WTC11 (cell line): ENCODE measurements around the gene ACOT6. TPM values are rescaled to one million over a fixed set of nuclear protein-coding genes. Genes with fewer than 3 reads are reported as not detected.

Source experiments
- ATAC-seq: fragments of 200-7000 bp; cut with Tn5 transposase; 2 replicates; pipeline ENCODE4 v1.10.0; 2021; ENCODE audit warnings: mild to moderate bottlenecking, moderate library complexity
- CTCF ChIA-PET: fragments of 300-600 bp; sonication (Branson Sonifier 250); formaldehyde crosslinking; loops from one replicate; lab custom pipeline; 2021; ENCODE audit warnings: antibody characterized with exemption; lab: Charles Lee
- POLR2A ChIA-PET: fragments of 350-600 bp; sonication (Branson Sonifier 250); formaldehyde crosslinking; loops from one replicate; lab custom pipeline; 2021; ENCODE audit warnings: antibody characterized with exemption; lab: Charles Lee
- DNase-seq: peaks from one replicate; pipeline ENCODE4 v3.0.0; 2021; ENCODE audit warnings: low spot score
- H3K27ac Mint-ChIP-seq: 2 replicates; pipeline ENCODE4 v1.8.0; 2021; ENCODE audit warnings: mixed read lengths
- H3K27me3 Mint-ChIP-seq: 2 replicates; pipeline ENCODE4 v1.8.0; 2021; ENCODE audit warnings: low read depth, mild to moderate bottlenecking, moderate library complexity, mixed read lengths
- H3K36me3 Mint-ChIP-seq: 2 replicates; pipeline ENCODE4 v1.8.0; 2021; ENCODE audit warnings: mixed read lengths
- H3K4me1 Mint-ChIP-seq: 2 replicates; pipeline ENCODE4 v1.8.0; 2022; ENCODE audit warnings: mixed read lengths
- H3K4me3 Mint-ChIP-seq: 2 replicates; pipeline ENCODE4 v1.8.0; 2021; ENCODE audit warnings: mild to moderate bottlenecking, moderate library complexity, mixed read lengths
- H3K9me3 Mint-ChIP-seq: 2 replicates; pipeline ENCODE4 v1.8.0; 2021; ENCODE audit warnings: mixed read lengths
- ATF6 ChIP-seq: sonication (generic); formaldehyde crosslinking; IDR thresholded peaks from 2 replicates; pipeline ENCODE4 v1.8.1; 2023; ENCODE audit warnings: mild to moderate bottlenecking, missing genetic modification reagents
- E2F1 ChIP-seq: sonication (generic); formaldehyde crosslinking; IDR thresholded peaks from 2 replicates; pipeline ENCODE4 v1.8.0; 2022; ENCODE audit warnings: mild to moderate bottlenecking, missing genetic modification reagents
- E2F4 ChIP-seq: sonication (generic); formaldehyde crosslinking; IDR thresholded peaks from 2 replicates; pipeline ENCODE4 v1.8.1; 2022; ENCODE audit warnings: low read depth, mild to moderate bottlenecking, moderate library complexity, missing genetic modification reagents, borderline replicate concordance
- FOXP1 ChIP-seq: sonication (generic); formaldehyde crosslinking; IDR thresholded peaks from 2 replicates; pipeline ENCODE4 v1.8.0; 2022; ENCODE audit warnings: missing genetic modification reagents, mild to moderate bottlenecking, moderate library complexity, borderline replicate concordance
- IRF1 ChIP-seq: sonication (generic); formaldehyde crosslinking; IDR thresholded peaks from 2 replicates; pipeline ENCODE4 v1.8.0; 2023; ENCODE audit warnings: missing genetic modification reagents
- JAZF1 ChIP-seq: fragments of 250-450 bp; sonication (Bioruptor Pico); IDR thresholded peaks from 2 replicates; pipeline ENCODE4 v1.9.0; 2021; ENCODE audit warnings: moderate library complexity, mild to moderate bottlenecking, inconsistent platforms
- MYBL2 ChIP-seq: sonication (generic); formaldehyde crosslinking; IDR thresholded peaks from 2 replicates; pipeline ENCODE4 v1.8.1; 2023; ENCODE audit warnings: mild to moderate bottlenecking, moderate library complexity, missing genetic modification reagents
- PRDM15 ChIP-seq: sonication (generic); formaldehyde crosslinking; IDR thresholded peaks from 2 replicates; pipeline ENCODE4 v1.8.0; 2022; ENCODE audit warnings: missing genetic modification reagents
- TEAD1 ChIP-seq: sonication (generic); formaldehyde crosslinking; IDR thresholded peaks from 2 replicates; pipeline ENCODE4 v1.8.0; 2022; ENCODE audit warnings: mild to moderate bottlenecking, missing genetic modification reagents
- TEAD4 ChIP-seq: sonication (generic); formaldehyde crosslinking; IDR thresholded peaks from 2 replicates; pipeline ENCODE4 v1.8.0; 2022; ENCODE audit warnings: mild to moderate bottlenecking, missing genetic modification reagents
- TP53 ChIP-seq: sonication (generic); formaldehyde crosslinking; IDR thresholded peaks from 2 replicates; pipeline ENCODE4 v1.8.1; 2023; ENCODE audit warnings: mild to moderate bottlenecking, missing genetic modification reagents
- ZNF232 ChIP-seq: sonication (generic); formaldehyde crosslinking; IDR thresholded peaks from 2 replicates; pipeline ENCODE4 v1.8.0; 2022; ENCODE audit warnings: mild to moderate bottlenecking, missing genetic modification reagents
- total RNA-seq: library from RNA; stranded (reverse); gene quantifications from 3 replicates; pipeline ENCODE4 v1.2.3, GENCODE V29; 2021
- TF ChIP-seq, protein P1 (sequence below): sonication (generic); formaldehyde crosslinking; IDR thresholded peaks from 2 replicates; pipeline ENCODE4 v1.8.0; 2022; ENCODE audit warnings: mild to moderate bottlenecking, missing genetic modification reagents
- TF ChIP-seq, protein P2 (sequence below): fragments of 250-450 bp; sonication (Bioruptor Pico); IDR thresholded peaks from 2 replicates; pipeline ENCODE4 v1.9.0; 2021; ENCODE audit warnings: moderate library complexity, mild to moderate bottlenecking, inconsistent platforms, borderline replicate concordance
- TF ChIP-seq, protein P3 (sequence below): sonication (generic); formaldehyde crosslinking; IDR thresholded peaks from 2 replicates; pipeline ENCODE4 v1.8.1; 2023; ENCODE audit warnings: mild to moderate bottlenecking, missing genetic modification reagents, moderate library complexity
- TF ChIP-seq, protein P4 (sequence below): sonication (generic); formaldehyde crosslinking; IDR thresholded peaks from 2 replicates; pipeline ENCODE4 v1.8.0; 2023; ENCODE audit warnings: mild to moderate bottlenecking, missing genetic modification reagents

ACOT6 gene
- total RNA-seq, 1 experiment from 2014 or later = 0.13 TPM

- TF ChIP-seq TP53 (CRISPR knock-in tag) = no peak; the same call in none of the 2 replicates
- TF ChIP-seq, protein P1, sequence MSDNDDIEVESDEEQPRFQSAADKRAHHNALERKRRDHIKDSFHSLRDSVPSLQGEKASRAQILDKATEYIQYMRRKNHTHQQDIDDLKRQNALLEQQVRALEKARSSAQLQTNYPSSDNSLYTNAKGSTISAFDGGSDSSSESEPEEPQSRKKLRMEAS (CRISPR knock-in tag) = peak; percentile 80
- TF ChIP-seq TEAD4 (CRISPR knock-in tag) = no peak
- TF ChIP-seq FOXP1 (CRISPR knock-in tag) = peak; percentile 88; the same call in 1 of the 2 replicates
- TF ChIP-seq TEAD1 (CRISPR knock-in tag) = peak; percentile 37; the same call in 1 of the 2 replicates
- TF ChIP-seq, protein P2, sequence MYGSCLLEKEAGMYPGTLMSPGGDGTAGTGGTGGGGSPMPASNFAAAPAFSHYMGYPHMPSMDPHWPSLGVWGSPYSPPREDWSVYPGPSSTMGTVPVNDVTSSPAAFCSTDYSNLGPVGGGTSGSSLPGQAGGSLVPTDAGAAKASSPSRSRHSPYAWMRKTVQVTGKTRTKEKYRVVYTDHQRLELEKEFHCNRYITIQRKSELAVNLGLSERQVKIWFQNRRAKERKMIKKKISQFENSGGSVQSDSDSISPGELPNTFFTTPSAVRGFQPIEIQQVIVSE (CRISPR knock-in tag) = no peak
- no peak for TF ChIP-seq MYBL2 (CRISPR knock-in tag)
- no peak for TF ChIP-seq E2F1 (CRISPR knock-in tag)
- TF ChIP-seq JAZF1 (CRISPR knock-in tag) = no peak
- TF ChIP-seq PRDM15 = peak; percentile 28; the same call in 1 of the 2 replicates
- TF ChIP-seq, protein P3, sequence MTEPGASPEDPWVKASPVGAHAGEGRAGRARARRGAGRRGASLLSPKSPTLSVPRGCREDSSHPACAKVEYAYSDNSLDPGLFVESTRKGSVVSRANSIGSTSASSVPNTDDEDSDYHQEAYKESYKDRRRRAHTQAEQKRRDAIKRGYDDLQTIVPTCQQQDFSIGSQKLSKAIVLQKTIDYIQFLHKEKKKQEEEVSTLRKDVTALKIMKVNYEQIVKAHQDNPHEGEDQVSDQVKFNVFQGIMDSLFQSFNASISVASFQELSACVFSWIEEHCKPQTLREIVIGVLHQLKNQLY = 0 out of 2 replicates have a peak, but pooled peaks have one; percentile 72
- no peak for TF ChIP-seq ATF6 (CRISPR knock-in tag)
These were observed 20.4 kb upstream of the ACOT6 start, which contains the start of gene ACOT4 (continued) for GRCh38 chr14:73591690-73592449.

DNA sequence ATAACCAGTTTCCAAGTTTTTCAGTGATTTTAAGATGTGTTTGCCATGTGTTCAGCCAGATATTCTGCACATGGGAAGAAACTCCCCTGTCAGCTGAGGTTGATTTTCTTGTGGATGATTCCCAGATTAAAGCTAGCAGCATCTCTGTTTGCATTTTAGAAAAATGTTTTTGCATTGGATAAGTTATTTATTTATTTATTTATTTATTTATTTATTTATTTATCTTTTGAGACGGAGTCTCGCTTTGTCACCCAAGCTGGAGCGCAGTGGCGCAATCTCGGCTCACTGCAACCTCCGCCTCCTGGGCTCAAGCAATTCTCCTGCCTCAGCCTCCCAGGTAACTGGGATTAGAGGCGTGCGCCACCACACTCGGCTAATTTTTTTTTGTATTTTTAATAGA is 17.8 kb upstream of the ACOT6 start:
- H3K4me3 Mint-ChIP-seq = no peak overlapping the region
- ATAC-seq (no peak), DNase-seq (no peak)
- peaks cover 7% of the 10 kb centered on the region for H3K9me3 Mint-ChIP-seq
- ChIA-PET POLR2A (no interaction called here), CTCF (no interaction called here)
- H3K27ac Mint-ChIP-seq = no peak overlapping the region
- H3K36me3 Mint-ChIP-seq = no peaks in the 10 kb centered on the region; the same call in 1 of the 2 replicates
- H3K4me1 Mint-ChIP-seq = no peaks in the 10 kb centered on the region
- H3K27me3 Mint-ChIP-seq = peaks cover 31% of the 10 kb centered on the region
- TF ChIP-seq ZNF232 (no peak), E2F4 (CRISPR knock-in tag) (no peak), IRF1 (no peak)
- TF ChIP-seq, protein P4, sequence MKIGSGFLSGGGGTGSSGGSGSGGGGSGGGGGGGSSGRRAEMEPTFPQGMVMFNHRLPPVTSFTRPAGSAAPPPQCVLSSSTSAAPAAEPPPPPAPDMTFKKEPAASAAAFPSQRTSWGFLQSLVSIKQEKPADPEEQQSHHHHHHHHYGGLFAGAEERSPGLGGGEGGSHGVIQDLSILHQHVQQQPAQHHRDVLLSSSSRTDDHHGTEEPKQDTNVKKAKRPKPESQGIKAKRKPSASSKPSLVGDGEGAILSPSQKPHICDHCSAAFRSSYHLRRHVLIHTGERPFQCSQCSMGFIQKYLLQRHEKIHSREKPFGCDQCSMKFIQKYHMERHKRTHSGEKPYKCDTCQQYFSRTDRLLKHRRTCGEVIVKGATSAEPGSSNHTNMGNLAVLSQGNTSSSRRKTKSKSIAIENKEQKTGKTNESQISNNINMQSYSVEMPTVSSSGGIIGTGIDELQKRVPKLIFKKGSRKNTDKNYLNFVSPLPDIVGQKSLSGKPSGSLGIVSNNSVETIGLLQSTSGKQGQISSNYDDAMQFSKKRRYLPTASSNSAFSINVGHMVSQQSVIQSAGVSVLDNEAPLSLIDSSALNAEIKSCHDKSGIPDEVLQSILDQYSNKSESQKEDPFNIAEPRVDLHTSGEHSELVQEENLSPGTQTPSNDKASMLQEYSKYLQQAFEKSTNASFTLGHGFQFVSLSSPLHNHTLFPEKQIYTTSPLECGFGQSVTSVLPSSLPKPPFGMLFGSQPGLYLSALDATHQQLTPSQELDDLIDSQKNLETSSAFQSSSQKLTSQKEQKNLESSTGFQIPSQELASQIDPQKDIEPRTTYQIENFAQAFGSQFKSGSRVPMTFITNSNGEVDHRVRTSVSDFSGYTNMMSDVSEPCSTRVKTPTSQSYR (CRISPR knock-in tag) = no peak
